HG02798 (cell line): Measurements from ENCODE around the gene STK32C.

Experiments
- ATAC-seq: cut with Tn5 transposase; IDR thresholded peaks from one replicate; pipeline ENCODE4 v1.9.1; 2021; ENCODE audit warnings: mild to moderate bottlenecking; ENCODE audit not compliant: unreplicated experiment, poor library complexity

The STK32C gene

DNA sequence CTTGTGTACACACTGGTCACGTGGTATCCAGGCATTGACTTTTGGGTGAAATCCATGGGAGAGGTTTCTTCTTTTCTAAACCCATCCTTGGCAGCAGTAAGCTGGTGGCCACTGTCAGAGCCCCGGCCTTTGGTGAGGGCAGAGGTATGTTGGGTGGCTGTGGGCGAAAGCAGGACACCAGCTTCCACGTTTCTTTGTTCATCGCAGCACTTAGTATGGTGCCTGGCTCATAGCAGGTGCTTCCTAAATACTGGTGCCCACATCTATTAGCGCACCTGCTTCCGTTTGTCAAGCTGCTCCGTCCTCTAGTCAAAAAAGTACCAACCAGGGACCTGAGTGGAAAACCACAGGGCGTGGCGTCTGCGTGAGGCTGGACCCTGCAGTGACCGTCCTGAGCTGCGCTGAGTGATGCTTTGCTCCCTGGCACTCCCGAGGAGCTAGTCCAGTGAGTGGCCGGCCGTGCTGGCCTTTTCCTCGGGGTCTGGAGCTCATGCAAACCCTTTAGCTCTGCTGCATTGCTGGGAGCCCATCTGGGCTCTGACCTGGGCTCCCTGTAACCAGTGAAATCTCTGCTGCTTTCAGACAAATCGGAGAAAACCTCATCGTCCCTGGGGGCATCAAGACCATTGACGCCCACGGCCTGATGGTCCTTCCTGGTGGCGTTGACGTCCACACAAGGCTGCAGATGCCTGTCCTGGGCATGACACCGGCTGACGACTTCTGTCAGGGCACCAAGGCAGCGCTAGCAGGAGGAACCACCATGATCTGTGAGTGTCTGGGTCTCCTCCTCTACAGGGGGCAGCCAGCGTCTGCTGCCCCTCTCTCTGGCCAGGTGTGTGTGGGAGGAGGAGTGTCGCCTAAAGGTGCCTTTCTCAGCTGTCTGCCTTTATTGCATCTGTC is 115.4 kb downstream of the STK32C start:
- no peak for ATAC-seq

DNA sequence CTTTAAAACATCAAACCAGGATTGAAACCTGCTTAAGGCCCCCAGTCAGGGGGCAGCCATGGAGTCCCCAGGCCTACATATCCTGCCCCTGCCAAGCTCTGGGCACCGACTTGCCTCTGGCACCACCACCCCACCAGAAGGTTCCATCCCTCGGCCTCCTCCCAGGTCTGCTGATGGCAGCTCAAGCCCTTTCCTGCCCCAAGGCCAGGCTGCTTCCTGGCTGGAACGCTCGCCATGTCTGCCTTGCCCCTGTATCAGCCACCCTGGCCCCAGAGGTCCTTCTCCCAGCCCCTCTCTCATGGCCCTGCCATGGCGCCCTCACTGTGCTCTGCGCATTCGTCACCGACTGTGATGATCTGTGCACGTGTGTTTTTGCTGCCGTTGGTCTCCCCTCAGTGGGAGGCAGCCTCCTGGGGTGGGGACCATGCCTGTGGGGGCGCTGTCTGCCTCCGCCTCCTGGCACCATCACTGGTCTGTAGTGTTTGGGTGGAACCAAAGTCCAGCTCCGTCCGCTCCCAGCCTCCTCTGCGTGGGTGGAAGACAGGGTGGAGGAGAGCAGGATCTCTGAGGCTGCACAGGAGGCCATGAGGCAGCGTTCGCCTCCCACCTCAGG is 117.8 kb downstream of the STK32C start:
- no peak for ATAC-seq

DNA sequence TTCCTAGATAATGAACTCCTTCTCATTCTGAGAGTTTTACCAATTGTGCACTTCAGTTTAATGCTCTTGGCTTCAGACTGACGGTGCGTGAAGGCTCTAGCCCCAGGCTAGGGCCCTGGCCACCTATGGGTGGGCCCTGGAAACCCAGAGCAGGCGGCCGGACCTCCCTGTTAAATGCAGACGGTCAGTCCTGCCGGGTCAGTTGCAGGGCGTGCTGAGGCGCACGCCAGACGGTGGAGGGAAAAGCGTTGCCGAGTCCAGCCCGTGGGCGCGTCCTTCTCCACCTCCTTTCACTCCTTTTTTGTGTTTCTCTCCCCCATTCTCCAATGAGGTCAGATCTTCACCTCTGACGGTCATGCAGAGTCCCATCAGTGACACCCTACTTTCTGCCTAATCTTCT is 118.7 kb downstream of the STK32C start:
- ATAC-seq: no peak

DNA sequence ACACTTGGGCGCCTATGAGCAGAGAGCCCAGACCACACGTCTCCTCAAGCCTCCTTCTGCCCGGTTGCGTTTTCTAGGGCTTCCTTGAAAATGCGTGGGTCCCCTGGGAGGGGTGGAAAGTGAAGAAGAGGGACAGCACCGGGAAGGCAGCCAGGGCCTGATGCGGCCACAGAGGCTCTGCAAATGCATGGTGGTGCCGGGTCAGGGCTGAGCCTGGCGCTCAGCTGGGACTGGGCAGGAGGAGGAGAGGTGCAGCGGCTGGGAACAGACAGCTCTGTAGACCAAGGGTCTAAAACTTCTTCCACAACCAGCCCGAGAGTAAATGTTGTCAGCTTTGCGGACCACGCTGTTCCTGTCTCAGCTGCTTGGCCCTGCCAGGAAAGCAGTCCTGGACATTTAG is 119.4 kb downstream of the STK32C start:
- no peak for ATAC-seq

DNA sequence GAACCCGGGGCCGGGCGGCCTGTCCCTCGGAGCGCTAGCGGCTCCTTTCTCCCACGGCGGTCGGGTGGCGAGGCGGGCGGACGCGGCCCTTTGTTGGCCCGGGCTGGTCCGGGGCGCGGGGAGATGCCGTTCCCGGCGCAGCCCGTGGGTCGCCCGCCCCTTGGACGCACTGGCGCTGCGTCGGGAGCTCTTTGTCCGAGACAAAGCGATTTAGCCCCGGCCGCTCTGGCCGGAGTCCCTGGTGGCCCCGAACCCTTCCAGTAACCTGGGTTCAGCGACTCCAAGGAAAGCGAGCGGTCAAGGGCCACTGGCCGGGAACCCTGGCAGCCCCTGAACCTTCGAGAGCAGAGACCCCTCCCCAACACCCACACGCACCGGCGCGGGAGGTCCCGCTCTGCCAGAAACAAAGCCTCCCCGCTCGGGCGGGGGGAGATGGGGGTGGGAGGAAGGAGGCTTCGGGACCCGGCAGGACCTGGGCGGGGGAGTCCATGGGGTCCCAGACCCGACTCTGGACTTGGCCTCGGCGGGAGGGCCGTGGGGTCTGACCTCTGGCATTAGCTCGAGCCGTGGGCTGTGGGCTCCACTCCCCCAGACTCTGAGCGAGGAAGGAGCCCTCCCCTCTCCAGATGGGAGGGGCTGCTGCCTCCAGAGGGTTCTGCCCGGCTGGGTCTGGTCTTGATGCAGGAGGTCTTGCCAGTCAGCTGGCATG is 120.2 kb downstream of the STK32C start:
- no peak for ATAC-seq

DNA sequence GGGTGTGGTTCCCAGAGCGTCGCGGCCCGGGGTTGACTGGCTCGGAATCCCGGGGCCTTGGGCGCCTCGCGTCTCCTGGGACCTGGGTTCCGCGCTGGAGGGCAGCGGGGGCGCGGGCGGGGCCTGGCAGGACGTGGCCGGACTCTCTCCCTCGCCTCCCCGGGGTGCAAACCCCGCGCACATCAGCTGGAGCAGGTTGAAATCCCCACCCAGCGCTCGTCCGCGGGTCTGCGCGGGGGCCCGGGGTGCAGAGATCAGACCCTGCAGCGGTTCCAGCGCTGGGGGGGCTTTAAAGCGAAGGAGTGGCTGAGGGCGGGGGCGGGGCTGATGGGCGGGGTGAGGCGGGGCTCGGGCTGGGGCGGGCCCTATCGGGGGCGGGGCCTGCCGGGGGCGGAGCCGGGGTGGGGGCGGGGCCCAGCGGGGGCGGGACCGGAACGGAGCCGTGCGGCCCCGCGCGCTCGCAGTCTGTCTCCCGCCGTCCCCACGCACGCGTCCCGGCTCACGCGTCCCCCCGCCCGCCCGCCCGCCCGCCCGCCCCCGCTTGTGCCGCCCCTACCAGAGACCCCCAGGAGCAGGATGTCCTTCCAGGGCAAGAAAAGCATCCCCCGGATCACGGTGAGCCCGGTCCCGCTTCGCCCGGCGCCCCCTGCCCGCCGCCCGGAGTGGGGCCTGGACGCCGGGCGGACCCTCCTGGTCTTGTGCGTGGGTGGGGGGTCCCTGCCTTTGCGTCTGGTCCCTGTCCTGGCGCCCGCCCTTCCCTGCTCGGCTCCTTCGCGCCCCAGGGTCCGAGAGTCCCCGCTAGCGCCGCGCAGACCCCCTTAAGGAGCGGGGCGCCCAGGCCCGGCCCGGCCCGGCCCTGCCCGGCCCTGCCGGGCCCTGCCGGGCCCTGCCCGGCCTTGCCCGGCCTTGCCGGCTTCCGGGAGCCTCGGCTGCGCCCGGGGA is 121.0 kb downstream of the STK32C start, which contains the start of gene DPYSL4:
Gene DPYSL4, plus strand, starts transcription at position 461 of the 942 bp plus-strand sequence. Its CDS starts 116 bp downstream, at position 577.
- ATAC-seq: no peak

DNA sequence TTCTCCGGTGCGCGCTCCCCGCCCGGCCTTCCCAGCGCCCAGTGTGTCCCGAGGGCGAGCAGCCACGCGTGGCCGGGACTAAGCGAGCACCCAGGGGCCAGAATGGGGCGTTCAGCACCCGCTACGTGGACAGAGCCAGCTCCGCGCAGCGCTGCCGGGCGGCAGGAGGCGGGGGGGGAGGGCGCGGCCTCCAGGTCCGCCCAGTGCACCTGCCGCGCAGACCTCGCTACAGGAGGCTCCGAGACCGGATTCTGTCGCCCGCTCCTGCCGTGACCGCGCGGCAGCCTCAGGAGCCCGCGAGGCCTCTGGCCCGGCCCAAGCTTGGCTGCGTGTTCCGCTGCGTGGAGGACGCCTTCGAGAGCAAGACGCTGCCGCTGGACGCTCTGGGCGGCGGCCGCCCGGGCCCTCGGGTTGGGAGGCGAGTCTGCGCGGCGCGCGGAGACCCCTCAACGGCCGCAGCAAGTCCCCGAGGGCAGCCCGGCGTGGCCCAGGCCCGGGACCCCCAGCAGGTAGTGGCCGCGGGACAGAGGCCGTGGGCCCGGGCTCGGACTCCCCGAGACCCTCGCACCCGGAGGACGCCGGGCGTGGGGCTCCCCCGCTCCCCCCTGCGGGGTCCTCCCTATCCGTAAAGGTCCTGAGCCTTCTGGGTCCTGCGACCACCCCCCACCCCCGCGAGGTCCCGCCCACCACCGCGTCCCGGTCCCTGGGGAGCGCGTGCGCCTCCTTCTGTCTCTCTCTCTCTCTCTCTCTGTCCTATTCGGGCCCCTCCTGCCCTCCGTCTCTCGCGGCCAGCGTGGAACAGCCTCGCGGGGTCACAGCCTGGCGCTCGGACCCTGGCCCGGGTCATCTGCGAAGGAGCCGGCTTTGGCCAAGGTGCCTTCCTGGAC is 121.9 kb downstream of the STK32C start:
- no peak for ATAC-seq

DNA sequence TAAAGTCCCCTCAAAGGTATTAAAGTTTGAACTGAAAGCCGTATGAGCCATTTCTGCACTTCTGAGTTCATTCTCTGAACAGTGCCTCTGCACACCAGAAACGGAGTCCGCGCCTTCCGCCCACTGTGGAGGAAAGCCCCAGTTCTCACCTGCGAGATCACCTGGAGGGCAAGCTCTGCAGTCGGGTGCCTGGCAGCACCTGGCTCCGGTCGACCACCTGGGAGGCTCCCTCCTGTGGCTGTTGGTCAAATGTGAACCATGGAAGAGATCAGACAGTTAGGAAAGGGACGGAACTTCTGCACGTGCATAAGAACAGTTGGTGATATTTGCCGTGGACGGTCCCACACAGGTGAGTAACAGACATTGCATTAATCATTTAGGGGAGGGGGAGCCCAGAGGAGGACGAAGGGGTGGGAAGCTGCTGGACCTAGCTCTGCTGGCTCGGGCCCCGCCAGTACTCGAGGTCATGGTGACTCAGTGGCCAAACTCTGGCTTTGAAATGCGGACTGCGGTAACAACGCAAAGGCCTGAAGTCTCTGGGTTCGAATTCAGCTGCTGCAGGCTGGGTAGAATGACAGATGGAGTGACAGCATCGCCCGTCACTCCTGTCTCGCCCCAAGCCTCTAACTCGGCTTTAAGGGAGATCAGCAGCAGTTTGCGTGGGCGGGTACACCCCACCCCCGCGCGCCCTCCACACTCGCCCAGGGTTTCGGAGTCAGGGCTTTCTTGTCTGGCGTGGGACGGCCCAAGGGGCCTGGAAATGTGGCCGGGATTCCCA is 122.7 kb downstream of the STK32C start:
- ATAC-seq: no peak

DNA sequence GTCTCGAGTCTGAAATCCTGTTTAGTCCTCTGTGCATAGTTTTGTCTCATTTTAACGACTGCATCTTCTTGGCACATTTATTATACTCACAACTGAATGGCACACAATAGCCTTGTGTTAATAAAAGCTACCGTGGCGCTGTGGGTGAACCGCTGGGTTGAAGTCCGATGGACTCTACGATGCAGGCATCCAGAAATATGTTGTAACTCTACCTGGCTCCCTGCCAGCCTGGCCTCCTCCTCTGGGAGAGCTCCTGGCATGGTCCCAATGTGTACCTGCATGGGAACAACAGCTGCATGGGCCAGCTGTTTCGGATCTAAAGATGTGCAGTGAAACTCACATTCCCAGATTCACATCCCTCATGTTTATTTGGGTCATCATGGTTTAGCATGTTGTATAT is 124.7 kb downstream of the STK32C start:
- no peak for ATAC-seq

DNA sequence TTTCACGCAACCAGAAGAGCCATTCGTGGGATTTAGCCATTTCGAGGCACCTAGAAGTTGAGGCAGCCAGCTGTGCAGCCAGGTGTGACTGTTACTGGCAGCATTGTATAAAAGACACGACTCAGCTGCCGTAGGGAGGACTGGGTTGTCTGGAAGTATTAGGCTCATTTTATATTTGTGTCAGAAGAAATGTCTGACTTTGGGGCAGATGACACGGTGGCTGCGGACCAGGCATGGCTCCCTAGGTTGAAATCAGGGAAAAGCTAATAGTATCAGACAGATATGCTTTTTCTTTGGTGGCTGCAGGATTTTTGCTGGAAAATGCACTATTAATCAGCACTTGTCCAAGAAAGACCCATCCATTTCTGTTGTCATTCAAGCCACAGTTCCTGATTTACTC is 125.2 kb downstream of the STK32C start:
- no peak for ATAC-seq

DNA sequence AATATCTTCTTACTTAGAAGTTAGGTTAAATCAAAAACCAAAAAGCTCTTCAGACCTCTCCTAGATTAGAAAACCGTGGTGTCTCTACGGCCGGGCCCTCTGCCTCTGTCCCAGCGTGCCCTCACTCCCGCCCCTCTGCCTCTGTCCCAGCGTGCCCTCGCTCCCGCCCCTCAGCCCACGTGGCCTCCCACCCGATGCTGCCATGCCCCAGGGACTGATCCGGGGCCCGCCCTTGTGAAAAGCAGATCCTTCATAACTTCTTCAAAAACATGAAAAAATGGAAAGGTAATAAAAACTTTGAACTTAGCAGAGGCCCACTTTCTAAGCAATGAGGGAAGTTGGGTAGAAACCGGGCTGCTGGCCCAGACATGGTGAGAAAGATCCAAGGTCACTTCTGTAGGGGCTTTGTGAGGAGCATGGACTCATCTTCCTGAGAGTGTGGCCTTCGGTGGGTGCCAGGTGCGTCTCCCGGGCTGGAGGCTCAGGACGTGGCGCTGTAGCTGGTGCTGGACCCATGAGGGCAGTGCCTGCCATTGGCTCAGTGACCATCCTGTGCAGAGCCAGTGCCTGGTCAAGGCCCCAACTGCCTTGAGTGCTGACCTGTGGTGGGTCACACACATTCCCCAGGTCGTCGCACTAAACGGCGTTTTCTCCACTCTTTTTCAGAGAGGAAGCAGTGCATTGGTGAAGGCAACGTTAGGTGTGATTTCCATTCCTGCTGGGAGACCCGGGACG is 125.9 kb downstream of the STK32C start:
- ATAC-seq: no peak

DNA sequence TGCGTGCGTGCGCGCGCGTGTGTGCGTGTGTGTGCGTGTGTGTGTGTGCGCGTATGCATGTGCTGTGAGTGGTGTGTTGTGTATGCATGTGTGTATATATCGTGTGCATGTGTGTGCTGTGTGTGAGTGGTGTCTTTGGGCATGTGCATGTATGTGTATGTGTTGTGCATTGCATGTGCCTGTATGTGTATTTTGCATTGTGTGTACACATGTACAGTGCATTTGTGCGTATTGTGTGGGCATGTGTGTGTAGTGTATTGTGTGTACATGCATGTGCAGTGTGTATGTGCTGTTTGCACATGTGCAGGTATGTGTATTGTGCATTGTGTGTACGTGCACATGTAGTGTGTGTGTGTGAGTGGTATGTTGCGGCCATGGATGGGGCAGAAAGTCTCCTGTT is 127.0 kb downstream of the STK32C start:
- ATAC-seq: no peak

DNA sequence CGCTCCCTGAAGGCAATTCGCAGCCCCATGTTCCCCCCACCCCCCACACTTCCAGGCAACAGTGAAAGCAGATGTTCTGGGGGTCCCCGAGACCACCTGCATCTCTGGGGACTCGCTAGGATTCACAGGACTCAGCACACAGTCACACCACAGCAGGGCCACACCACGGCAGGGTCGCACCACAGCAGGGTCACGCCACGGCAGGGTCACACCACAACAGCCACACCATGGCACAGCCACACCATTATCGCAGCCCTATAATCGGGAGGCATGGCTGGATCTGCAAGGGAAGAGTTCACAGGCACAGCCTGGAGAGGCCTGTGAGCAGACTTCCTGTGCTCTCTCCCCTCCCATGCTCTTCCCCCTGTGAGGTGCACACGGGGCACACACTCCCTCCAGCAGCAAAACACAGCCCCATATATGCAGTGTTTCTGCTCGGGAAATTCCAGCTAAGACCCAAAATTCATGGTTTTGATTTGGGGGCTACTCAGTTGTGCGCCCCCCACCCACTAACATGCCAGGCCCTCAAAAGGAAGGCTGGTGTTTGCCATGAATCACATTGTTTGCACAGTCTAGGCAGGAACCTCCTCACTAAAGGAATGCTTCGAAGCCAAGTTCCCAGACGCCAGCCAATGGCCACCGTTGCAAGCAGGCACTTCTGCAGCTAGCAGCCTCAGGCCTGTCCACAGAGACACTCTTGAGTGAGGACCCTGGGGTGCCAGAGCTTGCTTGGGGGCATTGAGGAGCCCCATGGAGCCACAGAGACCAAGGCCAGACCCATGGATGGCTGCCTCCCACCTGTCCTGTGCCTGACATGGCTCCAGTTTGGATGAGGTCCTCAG is 128.0 kb downstream of the STK32C start:
- ATAC-seq: no peak

DNA sequence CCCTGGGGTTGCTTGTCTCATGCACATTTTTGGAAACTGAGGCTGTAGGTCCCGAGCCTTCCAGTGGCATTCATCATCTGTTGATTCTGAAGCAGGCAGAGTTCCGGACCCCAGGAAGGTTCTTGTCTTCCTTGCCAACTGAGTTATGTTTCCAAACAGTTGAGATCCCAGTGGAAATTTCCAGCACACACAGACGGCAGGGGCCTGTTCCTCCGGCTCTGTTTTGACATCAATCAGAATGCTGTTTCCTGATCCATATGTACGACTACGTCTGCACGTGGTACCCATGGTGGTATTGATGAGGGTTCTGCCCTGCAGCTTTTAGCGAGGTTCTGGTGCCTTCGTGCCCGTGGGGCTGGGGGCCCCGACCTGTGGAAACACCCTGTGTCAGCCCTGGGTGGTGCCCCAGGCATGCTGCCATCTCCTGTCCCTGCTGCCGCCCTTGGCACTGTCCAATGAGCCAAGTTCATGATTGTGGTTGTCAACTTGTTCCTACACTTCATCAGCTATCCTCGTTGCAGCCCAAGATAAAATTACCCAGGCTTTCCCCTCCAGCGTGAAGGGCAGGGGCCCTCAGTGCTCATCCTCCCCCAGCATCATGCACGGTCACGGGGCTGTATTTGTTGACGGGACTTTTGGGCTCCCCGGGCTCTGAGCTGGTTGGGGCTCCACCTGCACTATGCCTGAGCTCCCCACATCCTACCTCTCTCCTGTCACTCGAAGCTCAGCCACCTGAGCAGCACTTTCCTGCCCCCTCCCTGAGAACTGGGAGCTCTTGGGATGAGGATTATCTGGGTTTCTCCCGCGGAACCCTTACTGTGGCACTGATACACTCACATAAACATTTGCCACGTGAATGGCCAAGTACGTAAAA is 128.8 kb downstream of the STK32C start:
- ATAC-seq: no peak

DNA sequence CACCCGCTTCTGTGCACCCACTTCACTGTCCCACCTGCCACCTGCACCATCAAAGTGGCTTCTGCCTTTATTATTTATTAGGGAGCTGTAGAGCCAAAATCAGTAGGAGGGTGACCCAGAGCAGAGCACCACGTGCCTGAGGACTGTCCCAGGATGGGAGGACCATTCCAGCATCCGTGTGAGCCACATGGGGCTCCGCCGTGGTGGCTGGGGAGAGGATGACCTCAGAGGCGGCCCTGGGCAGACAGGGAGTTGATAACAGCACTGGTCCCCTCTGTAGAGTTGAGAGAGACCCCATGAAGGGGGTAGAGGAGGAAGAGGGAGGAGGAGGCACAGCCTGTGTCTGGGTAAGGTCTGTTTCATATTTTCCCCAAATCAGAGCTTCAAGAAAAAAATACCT is 129.7 kb downstream of the STK32C start:
- ATAC-seq: no peak
